Type B pancreatic cell (in vitro differentiated cells): ENCODE results near the gene C1QTNF9. TPM values are rescaled to one million over a fixed set of nuclear protein-coding genes. Genes with fewer than 3 reads are reported as not detected.
"Not testable (repeated sequence)": the region's sequence is repeated elsewhere in the genome, so short reads cannot be mapped to it uniquely, and the experiment has no call there.

ENCODE experiments used
- DNase-seq: peaks from one replicate; pipeline ENCODE4 v3.0.0; 2021; ENCODE audit warnings: mixed read lengths; ENCODE audit not compliant: unreplicated experiment; ENCODE audit errors: extremely low spot score
- H3K27ac Mint-ChIP-seq: 2 replicates; pipeline ENCODE4 v1.8.0; 2021; ENCODE audit warnings: mild to moderate bottlenecking, mixed read lengths
- H3K27me3 Mint-ChIP-seq: 2 replicates; pipeline ENCODE4 v1.8.0; 2021; ENCODE audit warnings: mixed read lengths
- H3K36me3 Mint-ChIP-seq: 2 replicates; pipeline ENCODE4 v1.8.0; 2021; ENCODE audit warnings: mixed read lengths
- H3K4me1 Mint-ChIP-seq: one replicate; pipeline ENCODE4 v1.8.0; 2021; ENCODE audit warnings: mixed read lengths; ENCODE audit not compliant: unreplicated experiment
- H3K4me3 Mint-ChIP-seq: 2 replicates; pipeline ENCODE4 v1.8.0; 2021; ENCODE audit warnings: mild to moderate bottlenecking, mixed read lengths
- H3K9me3 Mint-ChIP-seq: 2 replicates; pipeline ENCODE4 v1.8.0; 2021; ENCODE audit warnings: mixed read lengths
- total RNA-seq: library from RNA; stranded (reverse); gene quantifications from 2 replicates; pipeline ENCODE4 v1.2.1, GENCODE V29; 2021; ENCODE audit warnings: low replicate concordance
- TF ChIP-seq, protein P1 (sequence below): fragments of 200-600 bp; sonication (generic); conservative IDR thresholded peaks from 2 replicates; pipeline ENCODE4 v1.5.0; 2021; ENCODE audit warnings: antibody characterized with exemption, mild to moderate bottlenecking

The C1QTNF9 gene
- total RNA-seq, 1 donor from 2014 or later = not detected

DNA sequence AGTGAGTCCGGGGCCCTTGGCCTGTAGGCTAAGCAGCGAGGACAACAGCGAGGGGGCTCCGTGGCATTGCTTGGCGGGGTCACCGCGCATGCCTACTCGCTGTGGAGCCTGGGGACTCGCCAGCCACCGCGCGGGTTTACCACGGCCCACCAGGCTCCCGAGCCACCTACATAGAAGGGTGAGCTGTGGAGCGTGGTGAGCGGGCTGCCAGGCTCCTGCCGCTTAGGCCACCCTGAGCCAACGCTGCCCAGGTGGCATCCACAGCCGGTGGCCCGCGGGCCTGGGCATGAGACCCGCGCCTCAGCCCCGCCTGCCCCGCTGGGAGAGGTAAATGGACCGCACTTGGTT is 31.2 kb downstream of the C1QTNF9 start:
- Mint-ChIP-seq H3K4me1 (no peaks in the 10 kb centered on the region), H3K36me3 (no peaks in the 10 kb centered on the region), H3K27me3 (peaks cover 11% of the 10 kb centered on the region), H3K27ac (no peak overlapping the region), H3K9me3 (no peaks in the 10 kb centered on the region), H3K4me3 (no peak overlapping the region)
- TF ChIP-seq, protein P1, sequence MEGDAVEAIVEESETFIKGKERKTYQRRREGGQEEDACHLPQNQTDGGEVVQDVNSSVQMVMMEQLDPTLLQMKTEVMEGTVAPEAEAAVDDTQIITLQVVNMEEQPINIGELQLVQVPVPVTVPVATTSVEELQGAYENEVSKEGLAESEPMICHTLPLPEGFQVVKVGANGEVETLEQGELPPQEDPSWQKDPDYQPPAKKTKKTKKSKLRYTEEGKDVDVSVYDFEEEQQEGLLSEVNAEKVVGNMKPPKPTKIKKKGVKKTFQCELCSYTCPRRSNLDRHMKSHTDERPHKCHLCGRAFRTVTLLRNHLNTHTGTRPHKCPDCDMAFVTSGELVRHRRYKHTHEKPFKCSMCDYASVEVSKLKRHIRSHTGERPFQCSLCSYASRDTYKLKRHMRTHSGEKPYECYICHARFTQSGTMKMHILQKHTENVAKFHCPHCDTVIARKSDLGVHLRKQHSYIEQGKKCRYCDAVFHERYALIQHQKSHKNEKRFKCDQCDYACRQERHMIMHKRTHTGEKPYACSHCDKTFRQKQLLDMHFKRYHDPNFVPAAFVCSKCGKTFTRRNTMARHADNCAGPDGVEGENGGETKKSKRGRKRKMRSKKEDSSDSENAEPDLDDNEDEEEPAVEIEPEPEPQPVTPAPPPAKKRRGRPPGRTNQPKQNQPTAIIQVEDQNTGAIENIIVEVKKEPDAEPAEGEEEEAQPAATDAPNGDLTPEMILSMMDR = no peak
- no peak for DNase-seq

DNA sequence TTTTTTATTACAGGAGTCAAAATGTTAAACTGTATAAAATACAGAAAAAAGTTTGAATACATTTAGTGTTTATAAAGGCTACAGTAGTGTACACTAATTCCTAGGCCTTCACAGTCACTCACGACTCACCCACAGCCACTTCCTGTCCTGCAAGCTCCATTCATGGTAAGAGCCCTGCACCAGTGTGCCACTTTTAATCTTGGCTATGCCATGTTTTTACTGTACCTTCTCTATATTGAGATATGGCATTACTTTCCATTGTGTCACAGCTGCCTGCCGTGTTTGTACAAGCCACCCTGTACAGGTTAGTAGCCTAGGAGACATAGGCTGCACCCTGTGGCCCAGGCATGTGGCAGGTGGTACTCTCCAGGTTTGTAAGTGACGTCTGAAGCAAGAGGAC is 32.1 kb downstream of the C1QTNF9 start:
- Mint-ChIP-seq H3K4me3 (no peak overlapping the region), H3K36me3 (no peaks in the 10 kb centered on the region), H3K4me1 (no peaks in the 10 kb centered on the region), H3K27ac (no peak overlapping the region), H3K9me3 (no peaks in the 10 kb centered on the region), H3K27me3 (peaks cover 11% of the 10 kb centered on the region)
- TF ChIP-seq, protein P1 = no peak
- no peak for DNase-seq

DNA sequence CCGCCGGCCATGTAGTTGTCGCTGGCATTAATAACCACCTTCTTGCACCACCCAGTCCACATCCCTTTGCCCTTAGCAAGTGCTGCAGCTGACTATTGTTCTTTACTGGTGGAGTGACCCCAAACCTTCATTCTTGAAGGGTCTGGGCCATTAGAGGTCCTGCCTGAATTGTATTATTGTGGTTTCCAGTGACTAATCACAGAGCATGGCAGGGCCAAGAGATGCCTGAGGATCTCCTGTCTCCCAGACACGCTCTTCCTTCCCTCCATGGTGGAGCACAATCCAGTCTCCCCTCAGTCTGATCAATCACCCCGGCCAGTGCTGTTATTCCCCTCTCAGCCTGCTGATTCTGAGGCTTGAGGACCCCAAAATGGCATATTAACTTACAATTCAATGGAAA is 39.0 kb downstream of the C1QTNF9 start:
- TF ChIP-seq, protein P1 = no peak
- H3K27me3 Mint-ChIP-seq = peaks cover 8% of the 10 kb centered on the region
- peak overlapping the region; percentile 50 for H3K27ac Mint-ChIP-seq
- DNase-seq = no peak
- no peaks in the 10 kb centered on the region for H3K4me1 Mint-ChIP-seq
- no peaks in the 10 kb centered on the region for H3K36me3 Mint-ChIP-seq
- H3K9me3 Mint-ChIP-seq = no peaks in the 10 kb centered on the region
- H3K4me3 Mint-ChIP-seq = no peak overlapping the region

DNA sequence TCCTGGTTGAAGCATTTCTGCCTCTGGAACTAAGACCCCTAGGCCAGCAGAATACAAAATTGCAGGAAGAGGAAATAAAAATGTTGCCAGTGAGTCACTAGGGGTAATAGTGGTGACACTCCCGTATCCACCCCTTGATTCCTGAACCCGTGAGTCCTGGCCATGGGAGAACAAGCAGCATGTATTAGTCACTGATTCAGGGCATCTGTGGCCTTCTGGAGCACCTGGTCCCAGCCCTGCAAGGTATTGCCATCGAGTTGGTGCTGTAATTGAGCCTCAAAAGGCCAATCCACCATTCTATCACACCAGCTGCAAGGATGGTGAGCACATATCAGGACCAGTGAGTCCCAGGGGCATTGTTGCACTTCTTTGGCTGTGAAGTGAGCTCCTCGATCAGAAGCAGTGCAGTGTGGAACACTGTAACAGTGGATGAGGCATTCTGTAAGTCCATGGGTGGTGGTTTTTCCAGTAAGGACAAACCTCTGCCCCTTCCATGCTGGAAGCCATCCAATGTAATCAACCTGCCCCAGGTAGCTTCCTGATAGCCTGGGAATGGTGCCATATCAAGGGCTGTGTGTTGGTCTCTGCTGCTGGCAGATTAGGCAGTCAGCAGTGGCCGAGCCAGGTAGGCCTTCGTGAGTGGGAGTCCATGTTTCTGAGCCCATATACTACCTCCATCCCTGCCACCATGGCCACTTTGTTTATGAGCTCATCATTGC is 39.6 kb downstream of the C1QTNF9 start:
- Mint-ChIP-seq H3K27ac (peak overlapping the region; percentile 50), H3K4me3 (no peak overlapping the region), H3K36me3 (no peaks in the 10 kb centered on the region), H3K27me3 (peaks cover 8% of the 10 kb centered on the region), H3K9me3 (no peaks in the 10 kb centered on the region), H3K4me1 (no peaks in the 10 kb centered on the region)
- DNase-seq = no peak
- TF ChIP-seq, protein P1 = no peak

DNA sequence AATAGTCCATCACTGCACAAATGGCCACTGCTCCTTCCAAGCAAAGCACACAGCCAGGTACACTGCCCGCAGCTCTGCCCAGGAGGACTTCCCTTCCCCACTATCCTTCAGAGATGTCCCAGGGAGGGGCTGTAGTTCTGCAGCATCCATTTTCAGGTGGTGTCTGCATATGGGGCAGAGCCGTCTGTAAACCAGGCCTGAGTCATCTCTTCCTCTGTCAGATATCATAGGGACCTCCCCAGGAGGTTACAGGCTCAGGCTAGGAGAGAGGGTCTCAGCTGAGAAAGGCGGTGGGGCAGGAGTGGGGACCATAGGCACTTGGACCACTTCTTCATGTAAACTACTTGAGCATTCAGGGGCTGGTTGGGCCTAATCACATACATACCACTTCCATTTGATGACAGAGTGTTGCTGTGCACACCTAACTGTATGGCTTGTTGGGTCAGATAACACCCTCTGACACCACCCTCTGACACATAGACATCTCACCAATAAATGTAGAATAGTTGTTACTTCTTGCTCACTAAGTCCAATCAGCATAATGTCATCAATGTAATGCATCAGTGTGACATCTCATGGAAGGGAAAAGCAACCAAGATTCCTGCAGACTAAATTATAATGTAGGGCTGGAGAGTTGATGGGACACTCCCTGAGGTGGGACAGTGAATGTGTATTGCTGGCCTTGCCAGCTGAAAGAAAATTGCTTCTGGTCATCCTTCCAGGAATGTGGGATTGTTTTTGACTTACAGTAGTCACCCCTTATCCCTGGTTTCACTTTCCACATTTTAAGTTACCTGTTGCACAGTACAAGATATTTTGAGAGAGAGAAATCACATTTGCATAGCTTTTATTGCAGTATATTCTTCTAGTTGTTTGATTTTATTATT is 40.6 kb downstream of the C1QTNF9 start:
- DNase-seq, H3K36me3 Mint-ChIP-seq, H3K4me1 Mint-ChIP-seq, H3K4me3 Mint-ChIP-seq, H3K9me3 Mint-ChIP-seq, H3K27ac Mint-ChIP-seq, H3K27me3 Mint-ChIP-seq: not testable (repeated sequence)

DNA sequence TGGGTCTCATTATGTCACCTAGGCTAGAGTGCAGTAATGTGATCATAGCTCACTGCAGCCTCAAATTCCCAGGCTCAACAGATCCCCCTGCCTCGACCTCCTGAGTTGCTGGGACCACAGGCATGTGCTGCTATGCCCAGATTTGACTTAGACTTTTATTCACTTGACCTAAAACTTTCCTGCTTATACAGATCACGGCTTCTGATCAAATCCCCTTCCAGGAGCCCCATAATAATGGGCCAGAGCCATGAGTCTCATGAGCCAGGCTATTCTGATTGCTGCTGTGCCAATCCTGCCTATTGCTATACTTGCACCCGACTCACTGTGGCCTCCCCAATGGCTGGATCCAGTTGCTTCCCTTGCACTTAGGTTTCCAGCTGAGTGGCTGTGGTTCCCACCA is 42.0 kb downstream of the C1QTNF9 start:
- Mint-ChIP-seq H3K4me3 (no peak overlapping the region), H3K27ac (no peak overlapping the region), H3K4me1 (no peaks in the 10 kb centered on the region), H3K27me3 (no peaks in the 10 kb centered on the region), H3K36me3 (no peaks in the 10 kb centered on the region), H3K9me3 (no peaks in the 10 kb centered on the region)
- TF ChIP-seq, protein P1 = no peak
- no peak for DNase-seq
